IMR-90 (cell line): ENCODE measurements around the gene RAB27A. TPM values are rescaled to one million over a fixed set of nuclear protein-coding genes. Genes with fewer than 3 reads are reported as not detected.

ENCODE experiments used
- ATAC-seq: fragments of 200-7000 bp; cut with Tn5 transposase; 2 replicates; pipeline ENCODE4 v1.9.1; 2020; ENCODE audit warnings: low read depth, mild to moderate bottlenecking, moderate library complexity
- BruUV-seq: library from RNA; stranded (reverse); fragments of 400-500 nt; replicated peaks from 2 replicates; lab custom pipeline; 2021; lab: Mats Ljungman, UMichigan
- CTCF ChIA-PET: fragments of 300-600 bp; formaldehyde crosslinking; extraction: SDS; loops from one replicate; lab custom pipeline; 2021; ENCODE audit warnings: antibody characterized with exemption; lab: Yijun Ruan, JAX
- POLR2A ChIA-PET: fragments of 300-600 bp; sonication (Branson Sonifier 250); formaldehyde crosslinking; loops from one replicate; lab custom pipeline; 2022; ENCODE audit warnings: antibody characterized with exemption; ENCODE audit not compliant: unreplicated experiment; lab: Charles Lee
- DNase-seq: peaks from one replicate; pipeline ENCODE4 v3.0.0; 2013
- H2AFZ ChIP-seq: replicated peaks from 2 replicates; pipeline ENCODE3; 2013; ENCODE audit warnings: low read length, mild to moderate bottlenecking; ENCODE audit not compliant: poor library complexity
- H2AK5ac ChIP-seq: 2 replicates; pipeline ENCODE4 v1.6.1; 2013; ENCODE audit warnings: low read depth, low read length, inconsistent platforms
- H2AK9ac ChIP-seq: replicated peaks from 2 replicates; pipeline ENCODE3; 2013; ENCODE audit warnings: mild to moderate bottlenecking, low read depth, low read length, moderate library complexity; ENCODE audit not compliant: poor library complexity
- H2BK120ac ChIP-seq: 2 replicates; pipeline ENCODE4 v1.6.1; 2013; ENCODE audit warnings: low read depth, low read length, inconsistent platforms
- H2BK15ac ChIP-seq: 3 replicates; pipeline ENCODE4 v1.6.1; 2013; ENCODE audit warnings: low read depth, low read length, inconsistent platforms
- H2BK20ac ChIP-seq: 2 replicates; pipeline ENCODE4 v1.6.1; 2013; ENCODE audit warnings: low read depth, mild to moderate bottlenecking, inconsistent platforms, low read length, moderate library complexity
- H2BK5ac ChIP-seq: 2 replicates; pipeline ENCODE4 v1.6.1; 2013; ENCODE audit warnings: mild to moderate bottlenecking, low read depth, low read length, inconsistent platforms; ENCODE audit not compliant: poor library complexity, severe bottlenecking
- H3K14ac ChIP-seq: replicated peaks from 2 replicates; pipeline ENCODE4 v1.6.1; 2013; ENCODE audit warnings: low read depth, low read length, inconsistent platforms
- H3K18ac ChIP-seq: 2 replicates; pipeline ENCODE4 v1.6.1; 2013; ENCODE audit warnings: low read depth, low read length, control low read depth
- H3K23ac ChIP-seq: 2 replicates; pipeline ENCODE4 v1.6.1; 2013; ENCODE audit warnings: low read depth, low read length, inconsistent platforms
- H3K27ac ChIP-seq: 2 replicates; pipeline ENCODE4 v1.5.1; 2013; ENCODE audit warnings: mild to moderate bottlenecking, control low read depth, low read length; ENCODE audit not compliant: insufficient read depth
- H3K27me3 ChIP-seq: 2 replicates; pipeline ENCODE4 v1.6.1; 2013; ENCODE audit warnings: low read length; ENCODE audit not compliant: control insufficient read depth, insufficient read depth
- H3K36me3 ChIP-seq: 2 replicates; pipeline ENCODE4 v1.6.1; 2013; ENCODE audit warnings: low read length, mixed read lengths; ENCODE audit not compliant: control insufficient read depth, insufficient read depth
- H3K4ac ChIP-seq: 2 replicates; pipeline ENCODE4 v1.6.1; 2013; ENCODE audit warnings: low read depth, low read length, inconsistent platforms
- H3K4me1 ChIP-seq: 2 replicates; pipeline ENCODE4 v1.6.1; 2013; ENCODE audit warnings: low read length, mixed read lengths; ENCODE audit not compliant: control insufficient read depth, insufficient read depth
- H3K4me2 ChIP-seq: 2 replicates; pipeline ENCODE4 v1.6.1; 2013; ENCODE audit warnings: low read depth, mild to moderate bottlenecking, control low read depth, low read length, moderate library complexity
- H3K4me3 ChIP-seq: 2 replicates; pipeline ENCODE4 v1.5.1; 2013; ENCODE audit warnings: low read depth, mild to moderate bottlenecking, control low read depth, low read length, moderate library complexity; ENCODE audit not compliant: insufficient read depth
- H3K56ac ChIP-seq: 2 replicates; pipeline ENCODE4 v1.6.1; 2013; ENCODE audit warnings: low read length, inconsistent platforms; ENCODE audit not compliant: insufficient read depth; ENCODE audit errors: extremely low read depth
- H3K79me1 ChIP-seq, 2 experiments: 2 replicates each; pipeline ENCODE4 v1.6.1; 2013; ENCODE audit warnings: low read length in 2 of 2, inconsistent platforms in 1 of 2, low read depth in 1 of 2
- H3K9ac ChIP-seq: 2 replicates; pipeline ENCODE4 v1.6.1; 2013; ENCODE audit warnings: low read depth, low read length, control low read depth
- H3K9me1 ChIP-seq: 2 replicates; pipeline ENCODE4 v1.6.1; 2013; ENCODE audit warnings: low read length, inconsistent platforms; ENCODE audit not compliant: insufficient read depth
- H3K9me3 ChIP-seq: 2 replicates; pipeline ENCODE4 v1.6.1; 2013; ENCODE audit warnings: low read length; ENCODE audit not compliant: control insufficient read depth, insufficient read depth
- H4K20me1 ChIP-seq: 2 replicates; pipeline ENCODE4 v1.6.1; 2013; ENCODE audit warnings: low read length, inconsistent platforms; ENCODE audit not compliant: insufficient read depth
- H4K5ac ChIP-seq: 2 replicates; pipeline ENCODE4 v1.6.1; 2013; ENCODE audit warnings: mild to moderate bottlenecking, low read depth, low read length, control low read depth
- H4K8ac ChIP-seq, 2 experiments: 2 replicates each; pipeline ENCODE4 v1.6.1; 2013; ENCODE audit warnings: low read depth in 2 of 2, low read length in 2 of 2, control low read depth in 1 of 2, inconsistent platforms in 1 of 2
- H4K91ac ChIP-seq: 2 replicates; pipeline ENCODE4 v1.6.1; 2013; ENCODE audit warnings: low read depth, low read length, inconsistent platforms; ENCODE audit not compliant: insufficient read depth
- BHLHE40 ChIP-seq: fragments of 150-350 bp; IDR thresholded peaks from 2 replicates; pipeline ENCODE4 v1.6.1; 2016; ENCODE audit warnings: mild to moderate bottlenecking, low read depth, low read length
- CEBPB ChIP-seq: IDR thresholded peaks from 2 replicates; pipeline ENCODE4 v1.6.1; 2012; ENCODE audit warnings: low read depth, low read length, improper control_type of control experiment
- FOS ChIP-seq: fragments of 150-350 bp; IDR thresholded peaks from 2 replicates; pipeline ENCODE4 v1.6.1; 2016; ENCODE audit warnings: low read depth, low read length
- MAFK ChIP-seq: IDR thresholded peaks from 2 replicates; pipeline ENCODE4 v1.6.1; 2012; ENCODE audit warnings: low read depth, low read length, improper control_type of control experiment
- MAZ ChIP-seq: IDR thresholded peaks from 2 replicates; pipeline ENCODE4 v1.6.1; 2012; ENCODE audit warnings: low read depth, mild to moderate bottlenecking, low read length, improper control_type of control experiment, moderate library complexity, borderline replicate concordance
- MXI1 ChIP-seq: IDR thresholded peaks from 2 replicates; pipeline ENCODE4 v1.6.1; 2012; ENCODE audit warnings: low read depth, mild to moderate bottlenecking, low read length, moderate library complexity, borderline replicate concordance
- POLR2A ChIP-seq: IDR thresholded peaks from 2 replicates; pipeline ENCODE4 v1.6.1; 2012; ENCODE audit warnings: mild to moderate bottlenecking, low read depth, low read length
- RCOR1 ChIP-seq: IDR thresholded peaks from 2 replicates; pipeline ENCODE4 v1.6.1; 2012; ENCODE audit warnings: mild to moderate bottlenecking, low read length, improper control_type of control experiment; ENCODE audit not compliant: insufficient replicate concordance
- SMC3 ChIP-seq: fragments of 150-350 bp; IDR thresholded peaks from 2 replicates; pipeline ENCODE4 v1.6.1; 2016; ENCODE audit warnings: low read depth, mild to moderate bottlenecking, antibody characterized with exemption, low read length, moderate library complexity
- WGBS, 2 experiments: methylation state at CpG; one replicate each; pipeline versions ENCODE4 v1.1.5 to v1.1.7; 2013; ENCODE audit warnings: missing lambda C conversion rate in 2 of 2; ENCODE audit not compliant: insufficient read length in 1 of 2; ENCODE audit errors: extremely low coverage in 2 of 2; 5-methylcytosine and 5-hydroxymethylcytosine counted together
- dilution Hi-C: fragments of 300-500 bp; cut with HindIII; formaldehyde crosslinking; loops from one replicate; pipeline ENCODE4 v1.14.3; 2018; ENCODE audit warnings: low sequenced_read_pairs; ENCODE audit not compliant: unreplicated experiment
- in situ Hi-C: fragments of 300-500 bp; cut with MboI; formaldehyde crosslinking; loops from 3 replicates; pipeline ENCODE4 v1.14.3; 2019; ENCODE audit warnings: low sequenced_read_pairs, inconsistent platforms, mixed read lengths
- intact Hi-C: fragments of 100-400 bp; cut with micrococcal nuclease; formaldehyde crosslinking; loops from 2 replicates; pipeline ENCODE4 v1.10.0; 2022
- polyA plus RNA-seq, 3 experiments: library from polyadenylated mRNA; depleted of rRNA; stranded (reverse); fragments of >200 nt; gene quantifications; 2 replicates each; pipeline ENCODE4 v1.2.3, GENCODE V29; 2012; ENCODE audit warnings: low replicate concordance in 1 of 3
- total RNA-seq: library from RNA; depleted of rRNA; stranded (reverse); fragments of >200 nt; gene quantifications from 2 replicates; pipeline ENCODE4 v1.2.3, GENCODE V29; 2012
- TF ChIP-seq, protein P1 (sequence below): fragments of 150-350 bp; IDR thresholded peaks from 2 replicates; pipeline ENCODE4 v1.6.1; 2016; ENCODE audit warnings: low read depth, mild to moderate bottlenecking, low read length, moderate library complexity, borderline replicate concordance
- TF ChIP-seq, protein P2 (sequence below): conservative IDR thresholded peaks from 2 replicates; pipeline ENCODE4 v1.5.1; 2012; ENCODE audit warnings: mild to moderate bottlenecking, low read depth, low read length, improper control_type of control experiment

The RAB27A gene
- total and polyA plus RNA-seq, 2 of the 4 experiments (the other 2 are of a cell fraction) = 4.8 to 13.7 TPM

DNA sequence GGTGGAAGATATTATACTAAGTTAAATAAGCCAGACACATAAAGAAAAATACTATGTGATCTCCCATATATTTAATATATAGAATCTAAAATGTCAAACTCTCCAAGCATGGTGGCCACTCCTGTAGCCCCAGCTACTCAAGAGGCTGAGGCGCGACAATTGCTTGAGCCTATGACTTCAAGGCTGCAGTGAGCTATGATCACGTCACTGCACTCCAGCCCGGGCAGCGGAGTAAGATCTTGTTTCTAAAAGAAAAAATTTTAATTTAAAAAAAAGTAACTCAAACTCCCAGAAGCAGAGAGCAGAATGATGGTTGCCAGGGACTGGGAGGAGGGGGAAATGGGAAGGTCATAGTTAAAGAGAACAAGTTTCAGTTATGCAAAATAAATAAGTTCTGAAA is 13.3 kb downstream of the RAB27A start:
- Histone ChIP-seq H4K20me1 (peaks cover 10% of the 10 kb centered on the region; the same call in 1 of the 2 replicates), H3K14ac (no peak overlapping the region), H3K4me2 (no peak overlapping the region), H2BK15ac (no peak overlapping the region), H2AK5ac (no peak overlapping the region), H3K36me3 (no peaks in the 10 kb centered on the region), H3K9ac (no peak overlapping the region), H3K4ac (no peak overlapping the region), H2BK5ac (no peak overlapping the region), H2BK20ac (no peak overlapping the region), H3K27ac (no peak overlapping the region), H2AFZ (no peak overlapping the region), H3K79me1 (peaks cover 9 to 27% of the 10 kb centered on the region in 2 experiments; a peak in 3 of 4 replicates), H4K5ac (no peak overlapping the region), H3K9me1 (peaks cover 9% of the 10 kb centered on the region), H3K56ac (no peak overlapping the region), H4K8ac (no peak overlapping the region), H2BK120ac (no peak overlapping the region), H3K23ac (no peak overlapping the region), H3K27me3 (no peaks in the 10 kb centered on the region), H3K4me1 (peaks cover 5% of the 10 kb centered on the region; the same call in 1 of the 2 replicates), H3K18ac (no peak overlapping the region), H3K4me3 (no peak overlapping the region), H3K9me3 (no peaks in the 10 kb centered on the region), H2AK9ac (no peak overlapping the region), H4K91ac (no peak overlapping the region)
- CTCF ChIA-PET = no interaction called here
- TF ChIP-seq MAFK = no peak
- TF ChIP-seq, protein P1, sequence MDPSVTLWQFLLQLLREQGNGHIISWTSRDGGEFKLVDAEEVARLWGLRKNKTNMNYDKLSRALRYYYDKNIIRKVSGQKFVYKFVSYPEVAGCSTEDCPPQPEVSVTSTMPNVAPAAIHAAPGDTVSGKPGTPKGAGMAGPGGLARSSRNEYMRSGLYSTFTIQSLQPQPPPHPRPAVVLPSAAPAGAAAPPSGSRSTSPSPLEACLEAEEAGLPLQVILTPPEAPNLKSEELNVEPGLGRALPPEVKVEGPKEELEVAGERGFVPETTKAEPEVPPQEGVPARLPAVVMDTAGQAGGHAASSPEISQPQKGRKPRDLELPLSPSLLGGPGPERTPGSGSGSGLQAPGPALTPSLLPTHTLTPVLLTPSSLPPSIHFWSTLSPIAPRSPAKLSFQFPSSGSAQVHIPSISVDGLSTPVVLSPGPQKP = no peak
- TF ChIP-seq, protein P2, sequence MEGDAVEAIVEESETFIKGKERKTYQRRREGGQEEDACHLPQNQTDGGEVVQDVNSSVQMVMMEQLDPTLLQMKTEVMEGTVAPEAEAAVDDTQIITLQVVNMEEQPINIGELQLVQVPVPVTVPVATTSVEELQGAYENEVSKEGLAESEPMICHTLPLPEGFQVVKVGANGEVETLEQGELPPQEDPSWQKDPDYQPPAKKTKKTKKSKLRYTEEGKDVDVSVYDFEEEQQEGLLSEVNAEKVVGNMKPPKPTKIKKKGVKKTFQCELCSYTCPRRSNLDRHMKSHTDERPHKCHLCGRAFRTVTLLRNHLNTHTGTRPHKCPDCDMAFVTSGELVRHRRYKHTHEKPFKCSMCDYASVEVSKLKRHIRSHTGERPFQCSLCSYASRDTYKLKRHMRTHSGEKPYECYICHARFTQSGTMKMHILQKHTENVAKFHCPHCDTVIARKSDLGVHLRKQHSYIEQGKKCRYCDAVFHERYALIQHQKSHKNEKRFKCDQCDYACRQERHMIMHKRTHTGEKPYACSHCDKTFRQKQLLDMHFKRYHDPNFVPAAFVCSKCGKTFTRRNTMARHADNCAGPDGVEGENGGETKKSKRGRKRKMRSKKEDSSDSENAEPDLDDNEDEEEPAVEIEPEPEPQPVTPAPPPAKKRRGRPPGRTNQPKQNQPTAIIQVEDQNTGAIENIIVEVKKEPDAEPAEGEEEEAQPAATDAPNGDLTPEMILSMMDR = no peak
- no peak for TF ChIP-seq MXI1
- TF ChIP-seq SMC3 = no peak
- no peak for TF ChIP-seq RCOR1
- TF ChIP-seq FOS = no peak
- TF ChIP-seq BHLHE40 = no peak
- no peak for TF ChIP-seq CEBPB
- no peak for TF ChIP-seq MAZ
- TF ChIP-seq POLR2A = no peak
- POLR2A ChIA-PET = no interaction called here
- DNase-seq (no peak), ATAC-seq (no peak)
- BruUV-seq = no TSS peak
- WGBS, 2 experiments = no CpG with 5 or more reads among the region's 5 CpGs
- dilution Hi-C loops = no loop called here
- intact Hi-C loops = no loop called here
- in situ Hi-C loops = no loop called here
